ENCODE data around the gene TSSK3.
"Not testable (repeated sequence)": the region's sequence is repeated elsewhere in the genome, so short reads cannot be mapped to it uniquely, and the experiment has no call there.

The TSSK3 gene

DNA sequence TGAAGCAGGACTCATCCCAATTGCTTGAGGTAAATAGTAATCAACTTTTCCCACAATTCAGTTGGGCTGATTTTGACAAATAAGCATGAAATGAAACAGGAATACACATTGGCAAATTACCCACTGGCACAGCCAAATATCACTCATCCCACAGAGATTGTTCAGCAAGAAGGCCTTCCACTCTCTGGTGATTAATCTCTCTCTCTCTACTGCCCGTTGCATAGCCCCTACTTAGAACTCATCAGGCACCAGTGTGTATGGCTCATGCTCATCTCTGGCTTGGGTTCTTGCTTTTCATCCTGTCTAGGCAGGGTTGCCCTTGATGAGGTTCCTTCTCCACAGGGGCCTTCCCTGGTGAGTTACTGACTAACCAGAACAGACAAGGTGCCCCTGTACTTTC, 30.8 kb downstream of the TSSK3 start:
- peak; percentile 15 for DNase-seq (ENCODE audit: low read depth)
- no peaks in the 10 kb centered on the region for H3K27me3 ChIP-seq (replicated peaks; ENCODE audit: control insufficient read depth, insufficient read depth, low read length)
- H3K4me3 ChIP-seq (ENCODE audit: low read length), result peak overlapping the region; percentile 99
- peaks cover 14% of the 10 kb centered on the region for H3K4me1 ChIP-seq (ENCODE audit: control insufficient read depth, insufficient read depth, low read length)
- H3K9ac ChIP-seq (ENCODE audit: low read length), result peak overlapping the region; percentile 97
- no peaks in the 10 kb centered on the region for H3K9me3 ChIP-seq (ENCODE audit: control insufficient read depth, low read length)
- H3K36me3 ChIP-seq (ENCODE audit: control insufficient read depth, insufficient read depth, low read length, severe bottlenecking), result peaks cover 29% of the 10 kb centered on the region

DNA sequence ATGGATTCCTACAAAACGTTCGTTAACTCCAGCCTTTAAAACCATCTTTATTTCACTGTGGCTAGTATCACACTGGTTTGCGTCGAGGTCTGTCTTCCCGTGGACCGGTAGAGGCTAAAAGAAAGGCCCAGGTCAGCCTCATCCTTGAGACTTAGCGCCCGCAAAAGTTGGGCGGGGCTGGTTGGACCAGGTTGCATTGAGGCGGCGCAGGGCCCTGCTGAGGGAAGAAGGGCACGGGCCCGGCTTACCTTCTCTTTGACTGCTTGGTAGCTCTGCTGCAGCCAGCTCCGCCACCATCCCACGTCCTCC, 31.4 kb downstream of the TSSK3 start:
- peak; percentile 73 for DNase-seq (ENCODE audit: low read depth)
- Histone ChIP-seq H3K9ac (ENCODE audit: low read length) (peak overlapping the region; percentile 97), H3K4me3 (ENCODE audit: low read length) (peak overlapping the region; percentile 99), H3K36me3 (ENCODE audit: control insufficient read depth, insufficient read depth, low read length, severe bottlenecking) (peaks cover 26% of the 10 kb centered on the region), H3K4me1 (ENCODE audit: control insufficient read depth, insufficient read depth, low read length) (peaks cover 14% of the 10 kb centered on the region), H3K27me3 (replicated peaks; ENCODE audit: control insufficient read depth, insufficient read depth, low read length) (no peaks in the 10 kb centered on the region), H3K9me3 (ENCODE audit: control insufficient read depth, low read length) (no peaks in the 10 kb centered on the region)

DNA sequence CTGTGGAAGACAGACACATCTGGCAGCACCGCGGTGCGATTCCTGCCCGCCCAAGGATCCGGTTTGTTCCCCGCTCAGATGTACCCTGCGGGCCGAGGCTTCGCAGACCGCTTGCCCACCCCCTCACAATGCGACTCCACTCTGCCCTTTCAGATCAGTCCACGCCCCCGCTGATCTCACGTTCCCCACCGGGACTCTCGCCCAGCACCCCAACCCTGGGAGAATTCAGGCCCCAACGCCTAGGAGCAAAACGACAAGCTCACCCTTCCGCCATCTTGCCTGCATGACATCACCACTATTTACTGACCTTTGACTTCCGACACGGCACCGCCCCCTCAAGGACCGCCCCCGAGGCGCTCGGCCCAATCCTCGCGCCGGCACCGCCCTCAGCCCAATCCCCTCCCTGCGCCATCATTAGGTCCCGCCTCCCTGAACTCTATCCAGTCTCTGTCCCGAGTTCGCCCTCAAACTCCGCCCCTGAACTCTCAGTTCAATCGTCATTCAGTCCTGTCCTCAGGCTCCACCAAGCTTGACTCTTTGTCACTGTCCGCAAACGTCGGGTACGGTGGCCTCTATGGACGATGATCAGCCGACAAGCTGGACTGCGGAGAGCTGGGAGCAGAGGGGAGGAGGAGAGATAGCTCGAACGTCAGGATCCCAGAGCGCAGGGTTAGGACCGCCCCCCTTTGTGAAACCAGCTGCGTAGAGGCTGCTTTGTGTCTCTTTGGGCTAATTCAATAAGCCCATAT, 32.0 kb downstream of the TSSK3 start, which contains the start of gene BSDC1:
BSDC1 (minus strand) TSS at position 301 of the 749 bp plus-strand sequence; CDS start at position 274, 27 bp downstream.
- Histone ChIP-seq H3K36me3 (ENCODE audit: control insufficient read depth, insufficient read depth, low read length, severe bottlenecking) (peaks cover 23% of the 10 kb centered on the region), H3K4me1 (ENCODE audit: control insufficient read depth, insufficient read depth, low read length) (peaks cover 14% of the 10 kb centered on the region), H3K4me3 (ENCODE audit: low read length) (peak within 1 kb of the TSS; percentile 99), H3K9ac (ENCODE audit: low read length) (peak within 1 kb of the TSS; percentile 97), H3K9me3 (ENCODE audit: control insufficient read depth, low read length) (no peaks in the 10 kb centered on the region), H3K27me3 (replicated peaks; ENCODE audit: control insufficient read depth, insufficient read depth, low read length) (no peaks in the 10 kb centered on the region)
- DNase-seq (ENCODE audit: low read depth), result peak; percentile 99

DNA sequence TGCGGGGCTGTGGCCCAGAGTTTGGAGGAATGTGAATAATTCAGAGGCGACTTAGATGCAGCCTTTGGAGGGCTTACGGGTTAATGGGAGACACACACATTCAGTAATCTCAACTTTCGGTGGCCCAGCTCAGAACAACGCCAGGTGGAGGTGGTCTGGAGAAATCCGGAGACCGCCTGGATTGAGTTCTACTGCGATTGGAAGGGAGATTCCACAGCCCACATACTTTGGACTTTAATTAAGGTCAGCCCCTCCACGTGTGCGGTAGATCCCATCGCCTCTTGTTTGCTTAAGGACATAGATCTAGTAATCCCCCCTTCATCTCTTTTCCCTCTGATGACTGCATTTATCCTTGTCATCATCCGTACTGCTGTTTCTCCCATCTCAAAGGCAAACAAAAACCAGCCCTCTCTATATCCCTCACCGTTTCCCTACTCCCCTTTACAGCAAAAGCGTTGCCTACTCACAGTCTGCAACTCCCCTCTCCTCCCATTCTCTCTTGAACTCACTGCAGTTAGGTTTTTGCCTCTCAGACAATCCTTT, 32.6 kb downstream of the TSSK3 start:
- Histone ChIP-seq H3K27me3 (replicated peaks; ENCODE audit: control insufficient read depth, insufficient read depth, low read length) (no peaks in the 10 kb centered on the region), H3K9ac (ENCODE audit: low read length) (peak overlapping the region; percentile 97), H3K4me3 (ENCODE audit: low read length) (peak overlapping the region; percentile 99), H3K4me1 (ENCODE audit: control insufficient read depth, insufficient read depth, low read length) (peaks cover 14% of the 10 kb centered on the region), H3K36me3 (ENCODE audit: control insufficient read depth, insufficient read depth, low read length, severe bottlenecking) (peaks cover 17% of the 10 kb centered on the region), H3K9me3 (ENCODE audit: control insufficient read depth, low read length) (no peaks in the 10 kb centered on the region)
- DNase-seq (ENCODE audit: low read depth), result no peak

DNA sequence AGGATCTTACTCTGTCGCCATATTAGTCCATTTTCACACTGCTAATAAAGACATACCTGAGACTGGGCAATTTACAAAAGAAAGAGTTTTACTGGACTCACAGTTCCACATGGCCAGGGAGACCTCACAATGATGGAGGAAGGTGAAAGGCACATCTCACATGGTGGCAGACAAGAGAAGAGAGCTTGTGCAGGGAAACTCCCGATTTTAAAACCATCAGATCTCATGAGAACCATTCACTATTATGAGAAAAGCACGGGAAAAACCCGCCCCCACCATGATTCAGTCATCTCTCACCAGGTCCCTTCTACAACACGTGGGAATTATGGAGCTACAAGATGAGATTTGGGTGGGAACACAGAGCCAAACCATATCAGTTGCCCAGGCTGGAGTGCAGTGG, 34.2 kb downstream of the TSSK3 start:
- H3K36me3 ChIP-seq (ENCODE audit: control insufficient read depth, insufficient read depth, low read length, severe bottlenecking); H3K9me3 ChIP-seq (ENCODE audit: control insufficient read depth, low read length); H3K4me3 ChIP-seq (ENCODE audit: low read length); DNase-seq (ENCODE audit: low read depth); H3K27me3 ChIP-seq (replicated peaks; ENCODE audit: control insufficient read depth, insufficient read depth, low read length); H3K9ac ChIP-seq (ENCODE audit: low read length): not testable (repeated sequence)
- H3K4me1 ChIP-seq (ENCODE audit: control insufficient read depth, insufficient read depth, low read length), result peaks cover 17% of the 10 kb centered on the region

DNA sequence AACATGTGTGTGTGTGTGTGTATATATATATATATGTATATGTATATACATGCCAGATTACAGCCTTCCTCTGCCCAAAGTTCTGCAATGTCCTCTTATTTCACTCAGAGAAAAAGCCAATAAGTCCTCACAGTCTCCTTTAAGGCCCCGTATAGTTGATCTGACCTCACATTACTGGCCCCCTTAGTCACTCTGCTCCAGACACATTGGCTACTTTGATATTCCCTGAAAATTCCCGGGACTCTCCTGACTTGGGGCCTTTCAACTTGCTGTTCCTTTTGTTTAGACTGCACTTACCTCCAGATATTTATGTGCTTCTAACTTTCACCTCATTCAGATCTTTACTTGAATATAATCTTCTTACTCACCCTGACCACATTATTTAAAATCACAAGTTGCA, 36.1 kb downstream of the TSSK3 start:
- H3K4me1 ChIP-seq (ENCODE audit: control insufficient read depth, insufficient read depth, low read length), result peaks cover 11% of the 10 kb centered on the region
- H3K9ac ChIP-seq (ENCODE audit: low read length), result peak overlapping the region; percentile 50
- no peak overlapping the region for H3K4me3 ChIP-seq (ENCODE audit: low read length)
- no peaks in the 10 kb centered on the region for H3K36me3 ChIP-seq (ENCODE audit: control insufficient read depth, insufficient read depth, low read length, severe bottlenecking)
- H3K9me3 ChIP-seq (ENCODE audit: control insufficient read depth, low read length), result no peaks in the 10 kb centered on the region
- DNase-seq (ENCODE audit: low read depth), result no peak
- H3K27me3 ChIP-seq (replicated peaks; ENCODE audit: control insufficient read depth, insufficient read depth, low read length), result no peaks in the 10 kb centered on the region

DNA sequence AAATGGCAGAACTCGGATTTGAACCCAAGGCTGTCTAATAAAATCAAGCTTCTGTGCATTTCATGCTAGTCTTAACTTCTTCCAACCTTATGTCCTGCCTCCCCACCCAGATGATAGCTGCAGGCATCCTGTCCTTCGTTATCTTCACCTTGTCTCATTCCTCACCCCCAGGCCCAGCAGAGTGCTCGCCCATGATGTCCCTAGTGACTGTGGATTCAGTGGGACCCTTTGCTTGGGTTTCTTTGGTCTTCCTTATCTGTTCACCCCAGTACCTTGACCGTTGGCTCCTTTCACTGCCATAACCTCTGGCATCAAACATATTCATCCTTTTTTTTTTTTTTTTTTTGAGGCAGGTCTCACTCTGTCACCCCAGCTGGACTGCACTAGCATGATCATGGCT, 37.5 kb downstream of the TSSK3 start:
- H3K27me3 ChIP-seq (replicated peaks; ENCODE audit: control insufficient read depth, insufficient read depth, low read length), result no peaks in the 10 kb centered on the region
- no peak for DNase-seq (ENCODE audit: low read depth)

DNA sequence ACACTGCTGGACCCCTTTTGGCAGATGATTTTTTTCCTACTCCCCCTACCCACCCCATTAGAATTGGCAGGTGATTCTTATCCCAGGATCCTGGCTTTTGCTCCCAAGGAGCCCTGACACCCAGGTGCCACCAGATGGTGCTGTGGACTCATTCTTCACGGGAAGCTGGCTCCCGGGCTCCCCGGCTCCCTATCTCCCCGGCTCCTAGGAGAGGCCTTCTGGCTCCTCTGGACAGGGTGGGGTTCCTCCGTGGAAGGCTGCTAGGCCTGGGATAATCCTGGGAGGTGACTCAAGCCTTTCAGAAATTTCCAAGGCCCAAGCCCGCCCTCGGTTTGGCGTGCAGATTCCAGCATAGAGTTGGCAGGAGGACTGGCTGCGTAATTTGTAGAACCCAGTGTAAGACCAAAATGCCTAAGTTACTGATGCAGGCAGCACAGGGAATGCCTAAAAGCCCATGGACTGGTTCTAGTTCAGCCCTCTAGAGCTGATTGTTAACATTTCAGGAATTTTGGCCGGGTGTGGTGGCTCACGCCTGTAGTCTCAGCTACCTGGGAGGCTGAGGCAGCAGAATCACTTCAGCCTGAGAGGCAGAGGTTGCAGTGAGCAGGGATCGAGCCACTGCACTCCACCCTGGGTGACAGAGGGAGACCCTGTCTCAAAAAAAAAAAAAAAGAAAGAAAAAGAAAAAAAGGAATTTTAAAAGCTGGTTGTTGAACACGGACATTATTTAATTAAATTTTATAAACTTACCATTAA, 38.7 kb downstream of the TSSK3 start:
- Histone ChIP-seq H3K27me3 (replicated peaks; ENCODE audit: control insufficient read depth, insufficient read depth, low read length) (no peaks in the 10 kb centered on the region), H3K36me3 (ENCODE audit: control insufficient read depth, insufficient read depth, low read length, severe bottlenecking) (no peaks in the 10 kb centered on the region), H3K4me1 (ENCODE audit: control insufficient read depth, insufficient read depth, low read length) (peaks cover 3% of the 10 kb centered on the region), H3K9me3 (ENCODE audit: control insufficient read depth, low read length) (no peaks in the 10 kb centered on the region), H3K9ac (ENCODE audit: low read length) (peak overlapping the region; percentile 62), H3K4me3 (ENCODE audit: low read length) (no peak overlapping the region)
- DNase-seq (ENCODE audit: low read depth), result peak; percentile 96

More for the DNA sequence above, 37.5 kb downstream of the TSSK3 start:
- Histone ChIP-seq H3K36me3 (ENCODE audit: control insufficient read depth, insufficient read depth, low read length, severe bottlenecking) (no peaks in the 10 kb centered on the region), H3K9me3 (ENCODE audit: control insufficient read depth, low read length) (no peaks in the 10 kb centered on the region), H3K9ac (ENCODE audit: low read length) (no peak overlapping the region), H3K4me3 (ENCODE audit: low read length) (no peak overlapping the region), H3K4me1 (ENCODE audit: control insufficient read depth, insufficient read depth, low read length) (peaks cover 7% of the 10 kb centered on the region)

DNA sequence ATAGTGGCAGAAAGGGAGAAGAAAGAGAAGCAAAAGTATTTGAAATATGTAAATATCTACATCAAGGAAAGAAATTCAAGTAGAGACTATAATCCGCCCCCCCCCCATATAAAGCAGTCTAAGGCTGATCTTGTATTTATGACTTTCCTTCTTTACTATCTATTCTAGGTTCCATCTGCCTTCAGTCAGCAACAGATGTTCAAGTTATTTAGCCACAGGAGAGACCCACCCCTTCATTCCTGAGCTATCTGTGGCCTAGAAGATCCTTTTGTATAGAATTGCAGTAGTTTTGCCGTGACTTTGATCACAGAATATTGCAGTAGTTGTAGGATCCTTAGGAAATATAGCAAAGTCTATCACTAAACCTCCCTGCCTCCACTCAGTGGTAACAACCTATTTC, 42.6 kb downstream of the TSSK3 start:
- Histone ChIP-seq H3K36me3 (ENCODE audit: control insufficient read depth, insufficient read depth, low read length, severe bottlenecking) (no peaks in the 10 kb centered on the region), H3K9ac (ENCODE audit: low read length) (no peak overlapping the region), H3K9me3 (ENCODE audit: control insufficient read depth, low read length) (peaks cover 5% of the 10 kb centered on the region), H3K4me1 (ENCODE audit: control insufficient read depth, insufficient read depth, low read length) (peaks cover 3% of the 10 kb centered on the region), H3K27me3 (replicated peaks; ENCODE audit: control insufficient read depth, insufficient read depth, low read length) (no peaks in the 10 kb centered on the region), H3K4me3 (ENCODE audit: low read length) (no peak overlapping the region)
- DNase-seq (ENCODE audit: low read depth), result no peak

DNA sequence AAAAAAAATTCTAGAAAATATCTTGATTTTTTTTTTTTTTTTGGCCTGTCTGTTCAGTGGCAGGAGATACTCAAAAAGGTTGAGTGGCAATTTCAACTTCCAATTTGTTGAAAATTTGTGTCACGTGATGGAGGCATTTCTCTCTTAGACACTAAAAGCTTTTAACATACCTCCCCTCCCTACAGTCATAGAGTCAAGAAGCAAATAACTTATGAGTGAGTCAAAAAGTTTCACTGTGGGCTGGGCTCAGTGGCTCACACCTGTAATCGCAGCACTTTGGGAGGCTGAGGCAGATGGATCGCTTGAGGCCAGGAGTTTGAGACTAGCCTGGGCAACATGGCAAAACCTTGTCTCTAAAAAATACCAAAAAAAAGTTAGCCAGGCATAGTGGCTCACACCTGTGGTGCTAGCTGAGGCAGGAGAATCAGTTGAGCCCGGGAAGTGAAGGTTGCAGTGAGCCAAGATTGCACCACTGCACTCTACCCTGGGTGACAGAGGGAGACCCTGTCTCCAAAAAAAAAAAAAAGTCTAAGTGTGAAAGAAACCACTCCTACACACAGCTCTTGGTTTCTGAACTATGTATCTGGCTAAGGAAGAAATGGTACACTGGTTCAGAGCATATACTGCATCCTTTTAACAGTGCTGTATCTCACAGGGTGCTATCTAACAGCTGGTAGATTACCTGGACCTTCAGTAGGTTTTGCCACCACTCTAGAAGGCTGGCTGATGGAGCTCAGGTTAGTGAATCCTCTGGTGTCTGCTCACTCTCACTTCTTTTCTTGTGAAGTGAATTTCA, 43.5 kb downstream of the TSSK3 start:
- DNase-seq (ENCODE audit: low read depth), result no peak
- Histone ChIP-seq H3K36me3 (ENCODE audit: control insufficient read depth, insufficient read depth, low read length, severe bottlenecking) (no peaks in the 10 kb centered on the region), H3K4me1 (ENCODE audit: control insufficient read depth, insufficient read depth, low read length) (peaks cover 3% of the 10 kb centered on the region), H3K9ac (ENCODE audit: low read length) (no peak overlapping the region), H3K9me3 (ENCODE audit: control insufficient read depth, low read length) (peaks cover 5% of the 10 kb centered on the region), H3K4me3 (ENCODE audit: low read length) (no peak overlapping the region), H3K27me3 (replicated peaks; ENCODE audit: control insufficient read depth, insufficient read depth, low read length) (no peaks in the 10 kb centered on the region)

DNA sequence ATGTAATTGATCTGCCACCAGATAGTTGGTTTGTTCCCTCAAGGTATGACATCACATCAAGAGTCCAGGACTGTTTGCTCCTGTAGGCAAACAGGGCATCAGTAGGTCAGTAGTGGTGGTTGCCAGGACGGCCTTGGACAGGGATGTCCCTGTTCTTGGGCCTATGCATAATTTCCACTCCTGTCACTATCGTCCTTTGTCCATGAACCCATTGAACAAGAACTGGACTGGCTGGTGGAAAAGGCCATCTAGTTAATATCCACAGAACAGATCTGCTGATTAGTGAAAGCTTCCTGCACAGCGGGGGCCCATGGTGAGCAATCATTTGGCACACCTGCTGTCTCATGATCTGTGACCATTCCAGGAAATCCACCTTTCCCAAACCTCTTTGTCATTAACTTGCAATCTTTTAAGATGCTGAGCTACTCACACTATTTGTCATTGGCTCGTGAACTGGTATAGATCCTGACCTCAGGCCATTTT, 44.3 kb downstream of the TSSK3 start:
- H3K9me3 ChIP-seq (ENCODE audit: control insufficient read depth, low read length), result peaks cover 5% of the 10 kb centered on the region
- H3K4me1 ChIP-seq (ENCODE audit: control insufficient read depth, insufficient read depth, low read length), result no peaks in the 10 kb centered on the region
- H3K36me3 ChIP-seq (ENCODE audit: control insufficient read depth, insufficient read depth, low read length, severe bottlenecking), result no peaks in the 10 kb centered on the region
- no peak overlapping the region for H3K9ac ChIP-seq (ENCODE audit: low read length)
- no peak overlapping the region for H3K4me3 ChIP-seq (ENCODE audit: low read length)
- no peaks in the 10 kb centered on the region for H3K27me3 ChIP-seq (replicated peaks; ENCODE audit: control insufficient read depth, insufficient read depth, low read length)
- no peak for DNase-seq (ENCODE audit: low read depth)

All from adipocyte (in vitro differentiated cells).